Measurements from ENCODE around the gene BRCA2.
"Not testable (repeated sequence)": the region's sequence is repeated elsewhere in the genome, so short reads cannot be mapped to it uniquely, and the experiment has no call there.

The BRCA2 gene

DNA sequence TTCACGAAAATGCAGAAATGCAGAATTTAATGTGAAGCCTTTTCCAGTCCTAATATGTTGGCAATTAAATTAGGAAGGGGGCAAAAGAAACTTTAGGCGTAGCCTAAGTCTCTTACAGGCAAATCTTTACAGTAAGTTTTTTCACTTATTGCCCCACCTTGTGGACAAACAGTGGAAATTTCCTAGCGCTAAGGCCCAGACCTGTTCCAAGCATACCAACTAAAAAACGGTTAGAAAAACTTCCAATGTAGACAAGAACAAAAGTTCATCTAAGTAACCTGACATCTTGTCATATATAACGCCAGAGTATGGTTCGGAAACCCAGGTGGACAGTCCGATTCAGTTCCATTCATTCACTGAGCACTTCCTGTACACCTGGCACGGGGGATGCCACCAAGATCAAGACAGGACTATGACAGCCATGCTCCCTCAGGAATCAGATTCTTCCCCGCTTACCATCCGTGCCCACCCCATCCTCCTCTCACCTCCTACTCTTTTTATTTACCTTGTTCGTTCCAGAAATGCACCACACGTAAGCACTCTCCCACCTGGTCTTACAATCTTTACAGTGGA, 5.1 kb upstream of the BRCA2 start:
- no peak for DNase-seq

DNA sequence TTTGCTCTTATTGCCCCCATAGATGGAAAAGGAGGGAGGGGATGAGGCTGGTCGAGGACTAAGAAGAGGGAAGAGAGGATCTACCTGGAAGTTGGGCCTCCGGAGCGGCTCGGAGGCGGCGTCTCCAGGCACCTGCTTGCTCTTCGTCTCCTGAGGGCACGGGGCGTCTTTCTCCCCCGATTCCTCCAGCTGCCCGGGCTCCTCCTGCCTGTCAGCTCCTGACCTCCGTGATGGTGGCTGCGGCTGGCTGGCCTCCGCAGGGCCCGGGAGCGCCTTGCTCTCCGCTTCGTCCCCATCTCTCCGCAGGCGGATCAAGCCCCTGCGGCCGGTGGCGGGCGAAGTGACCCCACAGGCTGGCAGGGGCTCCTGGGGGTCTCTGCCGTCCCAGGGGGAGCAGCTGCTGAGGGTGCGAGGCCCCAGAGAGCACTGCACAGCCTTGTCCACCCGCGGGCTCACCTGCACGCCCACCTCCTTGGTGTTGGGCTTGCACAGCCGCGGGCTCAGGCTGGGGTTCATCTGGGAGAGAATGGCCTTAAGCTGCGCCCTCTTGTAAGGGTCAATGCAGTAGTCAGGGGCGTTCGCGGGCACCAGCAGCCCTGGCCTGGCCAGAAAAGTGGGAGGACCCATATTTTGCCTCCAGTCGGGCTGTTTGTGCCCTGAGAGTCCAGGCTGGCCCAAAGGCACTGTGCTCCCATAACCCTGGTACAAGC, 4.0 kb upstream of the BRCA2 start:
- DNase-seq = no peak

GRCh38 chr13:32314271-32315237, 754 bp upstream of the BRCA2 start:
- no peak for DNase-seq

DNA sequence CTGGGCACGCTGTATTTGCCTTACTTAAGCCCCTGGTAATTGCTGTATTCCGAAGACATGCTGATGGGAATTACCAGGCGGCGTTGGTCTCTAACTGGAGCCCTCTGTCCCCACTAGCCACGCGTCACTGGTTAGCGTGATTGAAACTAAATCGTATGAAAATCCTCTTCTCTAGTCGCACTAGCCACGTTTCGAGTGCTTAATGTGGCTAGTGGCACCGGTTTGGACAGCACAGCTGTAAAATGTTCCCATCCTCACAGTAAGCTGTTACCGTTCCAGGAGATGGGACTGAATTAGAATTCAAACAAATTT, 676 bp downstream of the BRCA2 start:
- DNase-seq = no peak

DNA sequence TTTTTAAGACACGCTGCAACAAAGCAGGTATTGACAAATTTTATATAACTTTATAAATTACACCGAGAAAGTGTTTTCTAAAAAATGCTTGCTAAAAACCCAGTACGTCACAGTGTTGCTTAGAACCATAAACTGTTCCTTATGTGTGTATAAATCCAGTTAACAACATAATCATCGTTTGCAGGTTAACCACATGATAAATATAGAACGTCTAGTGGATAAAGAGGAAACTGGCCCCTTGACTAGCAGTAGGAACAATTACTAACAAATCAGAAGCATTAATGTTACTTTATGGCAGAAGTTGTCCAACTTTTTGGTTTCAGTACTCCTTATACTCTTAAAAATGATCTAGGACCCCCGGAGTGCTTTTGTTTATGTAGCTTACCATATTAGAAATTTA, 1.2 kb downstream of the BRCA2 start:
- DNase-seq = no peak

- no peak for DNase-seq
These were observed 2.6 kb downstream of the BRCA2 start for GRCh38 chr13:32317716-32318465.

- no peak for DNase-seq
These were observed 5.2 kb downstream of the BRCA2 start for GRCh38 chr13:32320528-32320927.

DNA sequence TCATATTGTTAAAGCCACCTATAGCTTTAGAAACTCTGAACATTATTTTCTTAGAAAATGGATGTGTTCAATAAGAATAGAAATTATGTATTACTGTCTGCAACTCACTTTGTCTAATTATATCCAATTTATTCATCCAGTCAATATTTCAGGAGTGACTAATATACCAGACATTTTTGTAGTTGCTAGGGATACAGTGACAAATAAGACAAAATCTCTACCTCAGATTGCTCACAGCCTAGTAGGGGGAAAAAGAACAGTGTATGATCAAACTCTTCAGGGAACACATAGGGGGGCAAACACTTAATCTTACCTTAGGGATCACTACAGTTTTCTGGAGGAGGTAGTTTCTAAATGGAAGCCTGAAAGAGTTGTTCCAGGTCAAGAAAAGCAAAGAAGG, 8.6 kb downstream of the BRCA2 start:
- no peak for DNase-seq

GRCh38 chr13:32330441-32330840, 15.1 kb downstream of the BRCA2 start:
- DNase-seq = no peak

DNA sequence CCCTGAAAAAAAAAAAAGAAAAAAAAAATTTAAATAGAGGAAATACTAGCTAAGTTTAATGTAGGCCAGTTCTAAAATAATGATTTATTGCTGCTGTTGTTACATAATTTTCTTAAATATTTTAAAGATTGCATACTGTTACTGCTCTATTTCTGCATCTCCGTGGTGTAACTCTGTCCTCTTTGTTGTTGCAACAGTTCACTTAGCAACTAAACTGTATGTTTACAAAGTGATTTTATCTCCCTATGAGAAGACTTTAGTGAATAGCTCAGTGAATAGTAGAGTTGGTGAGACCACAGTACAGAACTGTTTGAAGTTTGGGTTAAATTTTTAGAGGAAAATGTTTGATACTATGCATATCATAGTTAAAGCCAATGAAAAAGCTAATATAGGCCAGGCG, 19.4 kb downstream of the BRCA2 start:
- DNase-seq = no peak

DNA sequence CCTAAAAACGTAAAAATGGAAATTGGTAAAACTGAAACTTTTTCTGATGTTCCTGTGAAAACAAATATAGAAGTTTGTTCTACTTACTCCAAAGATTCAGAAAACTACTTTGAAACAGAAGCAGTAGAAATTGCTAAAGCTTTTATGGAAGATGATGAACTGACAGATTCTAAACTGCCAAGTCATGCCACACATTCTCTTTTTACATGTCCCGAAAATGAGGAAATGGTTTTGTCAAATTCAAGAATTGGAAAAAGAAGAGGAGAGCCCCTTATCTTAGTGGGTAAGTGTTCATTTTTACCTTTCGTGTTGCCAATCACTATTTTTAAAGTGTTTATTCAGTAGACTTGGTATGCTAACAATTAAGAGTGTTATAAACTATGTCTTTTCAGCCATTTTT, 25.6 kb downstream of the BRCA2 start:
- no peak for DNase-seq

GRCh38 chr13:32347651-32348050, 32.3 kb downstream of the BRCA2 start:
- no peak for DNase-seq

DNA sequence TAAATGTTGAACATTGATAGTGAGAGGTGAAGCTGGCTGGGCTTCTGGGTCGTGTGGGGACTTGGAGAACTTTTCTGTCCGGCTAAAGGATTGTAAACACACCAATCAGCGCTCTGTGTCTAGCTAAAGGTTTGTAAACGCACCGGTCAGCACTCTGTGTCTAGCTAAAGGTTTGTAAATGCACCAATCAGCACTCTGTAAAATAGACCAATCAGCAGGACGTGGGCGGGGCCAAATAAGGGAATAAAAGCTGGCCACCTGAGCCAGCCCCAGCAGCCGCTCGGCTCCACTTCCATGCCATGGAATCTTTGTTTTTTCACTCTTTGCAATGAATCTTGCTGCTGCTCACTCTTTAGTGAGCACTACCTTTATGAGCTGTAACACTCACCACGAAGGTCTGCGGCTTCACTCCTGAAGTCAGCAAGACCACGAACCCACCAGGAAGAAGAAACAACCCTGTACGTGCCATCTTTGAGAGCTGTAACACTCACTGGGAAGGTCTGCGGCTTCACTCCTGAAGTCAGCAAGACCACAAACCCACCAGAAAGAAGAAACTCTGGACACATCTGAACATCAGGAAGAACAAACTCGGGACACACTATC, 35.6 kb downstream of the BRCA2 start:
- not testable (repeated sequence) for DNase-seq

DNA sequence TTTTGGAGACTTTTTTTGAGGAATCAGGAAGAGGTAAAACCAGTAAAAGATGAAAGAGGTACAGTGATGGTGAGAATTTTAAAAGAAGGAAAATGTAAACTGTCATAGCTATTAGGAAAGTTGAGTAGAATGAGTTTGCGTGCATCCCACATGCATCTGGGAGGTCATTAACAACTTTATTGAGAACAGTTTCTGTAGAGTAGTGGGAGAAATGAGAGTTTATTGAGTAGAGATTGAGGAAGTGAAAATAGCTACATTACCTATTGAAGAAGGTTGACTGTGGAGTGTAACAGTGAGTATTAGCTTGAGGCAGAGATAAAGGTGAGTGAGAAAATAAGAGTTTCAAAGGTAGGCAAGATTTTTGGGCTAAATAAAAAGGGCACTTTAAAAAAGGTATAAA, 38.7 kb downstream of the BRCA2 start:
- no peak for DNase-seq

DNA sequence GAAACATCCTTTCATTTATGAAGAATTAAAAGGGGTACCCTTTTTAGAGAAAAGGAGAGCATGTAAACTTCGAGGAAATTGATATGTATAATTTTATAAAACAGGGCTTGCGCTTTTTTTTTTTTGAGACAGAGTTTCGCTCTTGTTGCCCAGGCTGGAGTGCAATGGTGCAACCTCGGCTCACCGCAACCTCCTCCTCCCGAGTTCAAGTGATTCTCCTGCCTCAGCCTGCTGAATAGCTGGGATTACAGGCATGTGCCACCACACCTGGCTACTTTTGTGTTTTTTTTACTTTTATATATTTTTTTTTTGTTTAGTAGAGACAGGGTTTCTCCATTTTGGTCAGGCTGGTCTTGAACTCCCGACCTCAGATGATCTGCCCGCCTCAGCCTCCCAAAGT, 40.6 kb downstream of the BRCA2 start:
- DNase-seq = not testable (repeated sequence)

DNA sequence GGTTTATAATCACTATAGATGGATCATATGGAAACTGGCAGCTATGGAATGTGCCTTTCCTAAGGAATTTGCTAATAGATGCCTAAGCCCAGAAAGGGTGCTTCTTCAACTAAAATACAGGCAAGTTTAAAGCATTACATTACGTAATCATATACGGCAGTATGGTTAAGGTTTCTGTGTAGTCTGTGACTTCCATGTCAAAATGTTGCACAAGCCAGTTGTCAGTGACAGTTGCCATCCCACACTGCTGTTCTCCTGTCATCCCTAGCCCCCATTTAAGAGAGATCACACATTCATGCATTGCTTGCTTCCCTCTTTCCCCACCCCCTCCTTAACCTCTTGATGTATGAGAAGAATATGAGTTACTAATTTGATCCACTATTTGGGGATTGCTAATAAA, 47.3 kb downstream of the BRCA2 start:
- no peak for DNase-seq

DNA sequence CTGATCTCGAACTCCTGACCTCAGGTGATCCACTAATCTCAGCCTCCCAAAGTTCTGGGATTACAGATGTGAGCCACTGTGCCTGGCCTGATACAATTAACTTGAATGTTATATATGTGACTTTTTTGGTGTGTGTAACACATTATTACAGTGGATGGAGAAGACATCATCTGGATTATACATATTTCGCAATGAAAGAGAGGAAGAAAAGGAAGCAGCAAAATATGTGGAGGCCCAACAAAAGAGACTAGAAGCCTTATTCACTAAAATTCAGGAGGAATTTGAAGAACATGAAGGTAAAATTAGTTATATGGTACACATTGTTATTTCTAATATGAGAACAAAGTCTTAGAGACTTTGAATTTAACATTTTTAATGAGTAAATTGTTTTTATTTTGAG, 55.5 kb downstream of the BRCA2 start:
- DNase-seq = no peak

GRCh38 chr13:32376642-32377415, 61.5 kb downstream of the BRCA2 start:
- no peak for DNase-seq

GRCh38 chr13:32378012-32378411, 62.7 kb downstream of the BRCA2 start:
- DNase-seq = no peak

DNA sequence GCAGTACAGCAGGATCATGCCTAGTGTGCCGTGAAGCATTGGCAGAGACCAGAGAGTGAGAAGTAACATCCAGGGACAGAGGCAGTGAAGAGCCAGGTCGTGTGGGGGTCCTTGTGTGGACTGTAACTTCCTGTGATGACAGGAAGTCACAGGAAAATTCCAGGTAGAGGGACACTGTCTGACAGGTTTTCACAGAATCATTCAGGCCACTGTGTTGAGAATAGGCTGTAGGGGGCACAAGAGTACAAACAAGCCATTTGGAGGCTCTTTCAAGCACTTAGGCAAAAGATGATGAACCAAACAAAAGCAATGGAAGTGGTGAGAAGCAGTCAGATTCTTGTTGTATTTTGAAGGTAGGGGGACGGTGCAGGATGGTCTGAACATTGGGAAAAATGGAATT, 66.2 kb downstream of the BRCA2 start:
- DNase-seq = no peak

GRCh38 chr13:32383836-32384618, 68.7 kb downstream of the BRCA2 start:
- no peak for DNase-seq
